GM23338 (cell line): Measurements from ENCODE around the gene HOXB6. TPM values are rescaled to one million over a fixed set of nuclear protein-coding genes. Genes with fewer than 3 reads are reported as not detected.

Experiments used
- ATAC-seq: fragments of 200-7000 bp; cut with Tn5 transposase; 3 replicates; pipeline ENCODE4 v1.9.1; 2020
- DNase-seq: peaks from one replicate; pipeline ENCODE4 v3.0.0-alpha.2; 2015; ENCODE audit warnings: low spot score
- H2AFZ ChIP-seq: fragments of 200-600 bp; sonication (generic); 2 replicates; pipeline ENCODE4 v1.8.0; 2016; ENCODE audit warnings: antibody characterized with exemption, mild to moderate bottlenecking, moderate library complexity
- H3F3A ChIP-seq: fragments of 200-600 bp; sonication (generic); replicated peaks from 2 replicates; pipeline ENCODE4 v1.8.0; 2017; ENCODE audit warnings: antibody characterized with exemption, mixed run types, low read depth
- H3K27ac ChIP-seq: fragments of 200-600 bp; sonication (generic); 2 replicates; pipeline ENCODE4 v1.6.1; 2016; ENCODE audit warnings: low read depth
- H3K27me3 ChIP-seq: fragments of 200-600 bp; sonication (generic); 2 replicates; pipeline ENCODE4 v1.8.0; 2016; ENCODE audit warnings: mild to moderate bottlenecking, mixed run types, moderate library complexity; ENCODE audit not compliant: insufficient read depth
- H3K36me3 ChIP-seq: fragments of 200-600 bp; sonication (generic); 2 replicates; pipeline ENCODE4 v1.8.0; 2016; ENCODE audit warnings: mild to moderate bottlenecking; ENCODE audit not compliant: insufficient read depth
- H3K4me1 ChIP-seq: fragments of 200-600 bp; sonication (generic); 2 replicates; pipeline ENCODE4 v1.8.0; 2016; ENCODE audit warnings: mild to moderate bottlenecking, moderate library complexity; ENCODE audit not compliant: insufficient read depth
- H3K4me2 ChIP-seq: fragments of 200-600 bp; sonication (generic); 2 replicates; pipeline ENCODE4 v1.7.1; 2017; ENCODE audit warnings: mixed run types
- H3K4me3 ChIP-seq: fragments of 200-600 bp; sonication (generic); 2 replicates; pipeline ENCODE4 v1.6.1; 2016; ENCODE audit warnings: mixed run types
- H3K79me2 ChIP-seq: fragments of 200-600 bp; sonication (generic); replicated peaks from 2 replicates; pipeline ENCODE4 v1.8.0; 2017; ENCODE audit warnings: mild to moderate bottlenecking; ENCODE audit not compliant: insufficient read depth
- H3K9me2 ChIP-seq: fragments of 200-600 bp; sonication (generic); 2 replicates; pipeline ENCODE4 v1.8.0; 2017; ENCODE audit not compliant: insufficient read depth
- H4K20me1 ChIP-seq: fragments of 200-600 bp; sonication (generic); replicated peaks from 2 replicates; pipeline ENCODE4 v1.8.0; 2017; ENCODE audit warnings: mild to moderate bottlenecking; ENCODE audit not compliant: insufficient read depth
- H3K27ac Mint-ChIP-seq: 2 replicates; pipeline ENCODE4 v1.8.0; 2020; ENCODE audit warnings: inconsistent platforms, mild to moderate bottlenecking, moderate library complexity, mixed read lengths
- H3K27me3 Mint-ChIP-seq: 3 replicates; pipeline ENCODE4 v1.8.0; 2022; ENCODE audit warnings: low read depth, mild to moderate bottlenecking, moderate library complexity, mixed read lengths, inconsistent platforms; ENCODE audit not compliant: insufficient read depth, poor library complexity
- H3K36me3 Mint-ChIP-seq: 3 replicates; pipeline ENCODE4 v1.8.0; 2021; ENCODE audit warnings: low read depth, mild to moderate bottlenecking, inconsistent platforms, moderate library complexity, mixed read lengths
- H3K4me1 Mint-ChIP-seq: 3 replicates; pipeline ENCODE4 v1.8.0; 2020; ENCODE audit warnings: mild to moderate bottlenecking, inconsistent platforms, mixed read lengths
- H3K4me3 Mint-ChIP-seq: 3 replicates; pipeline ENCODE4 v1.8.0; 2021; ENCODE audit warnings: moderate library complexity, mild to moderate bottlenecking, inconsistent platforms, mixed read lengths
- H3K9me3 Mint-ChIP-seq: 3 replicates; pipeline ENCODE4 v1.8.0; 2020; ENCODE audit warnings: moderate library complexity, mild to moderate bottlenecking, inconsistent platforms, mixed read lengths
- EZH2phosphoT487 ChIP-seq: fragments of 200-600 bp; sonication (generic); IDR thresholded peaks from one replicate; pipeline ENCODE4 v1.8.1; 2018; ENCODE audit warnings: antibody characterized with exemption; ENCODE audit not compliant: unreplicated experiment
- JUNB ChIP-seq: IDR thresholded peaks from one replicate; pipeline ENCODE4 v1.6.1; 2016; ENCODE audit warnings: antibody characterized with exemption; ENCODE audit not compliant: unreplicated experiment
- NANOG ChIP-seq: IDR thresholded peaks from 2 replicates; pipeline ENCODE4 v1.6.1; 2016; ENCODE audit warnings: antibody characterized with exemption, borderline replicate concordance
- ZNF331 ChIP-seq: fragments of 250-450 bp; sonication (Bioruptor Pico); IDR thresholded peaks from 2 replicates; pipeline ENCODE4 v1.5.0; 2020; ENCODE audit warnings: low read depth, mild to moderate bottlenecking, moderate library complexity
- polyA plus RNA-seq: library from polyadenylated mRNA; unstranded; fragments of >200 nt; fragmentation: Nextera tagmentation; extraction: Ambion mirVana; gene quantifications from 2 replicates; pipeline ENCODE4 v1.2.1, GENCODE V29; 2016
- total RNA-seq: library from RNA; depleted of rRNA; stranded (reverse); fragments of >200 nt; shearing (Covaris generic); gene quantifications from 2 replicates; pipeline ENCODE4 v1.2.3, GENCODE V29; 2014
- TF ChIP-seq, protein P1 (sequence below): fragments of 250-450 bp; sonication (Bioruptor Pico); IDR thresholded peaks from 2 replicates; pipeline ENCODE4 v1.5.0; 2020; ENCODE audit warnings: mild to moderate bottlenecking, moderate library complexity
- TF ChIP-seq, protein P2 (sequence below): IDR thresholded peaks from 2 replicates; pipeline ENCODE4 v1.6.1; 2016; ENCODE audit warnings: antibody characterized with exemption

Gene HOXB6
- total and polyA plus RNA-seq, 2 experiments from 2014 or later, result not detected

DNA sequence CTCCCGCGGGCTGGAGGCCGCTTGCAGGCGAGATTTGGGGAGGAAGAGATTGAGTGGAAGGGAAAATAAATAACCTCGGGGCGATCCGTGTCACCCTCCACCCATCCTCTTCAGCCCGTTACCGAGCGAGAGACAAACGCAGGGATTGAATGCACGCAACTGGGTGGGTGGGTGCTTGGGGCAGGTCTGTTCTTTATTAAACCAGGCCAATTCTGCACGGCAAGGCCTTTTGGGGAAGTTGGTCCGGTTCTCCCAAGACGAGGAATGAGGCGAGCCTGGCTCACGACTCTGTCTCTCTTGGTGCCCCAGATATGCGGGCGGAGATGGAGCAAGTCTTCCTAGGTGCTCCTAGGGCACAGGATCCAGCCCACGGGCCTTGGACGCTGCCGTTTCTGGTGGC, 6.4 kb upstream of the HOXB6 start (continued):
- TF ChIP-seq, protein P1, sequence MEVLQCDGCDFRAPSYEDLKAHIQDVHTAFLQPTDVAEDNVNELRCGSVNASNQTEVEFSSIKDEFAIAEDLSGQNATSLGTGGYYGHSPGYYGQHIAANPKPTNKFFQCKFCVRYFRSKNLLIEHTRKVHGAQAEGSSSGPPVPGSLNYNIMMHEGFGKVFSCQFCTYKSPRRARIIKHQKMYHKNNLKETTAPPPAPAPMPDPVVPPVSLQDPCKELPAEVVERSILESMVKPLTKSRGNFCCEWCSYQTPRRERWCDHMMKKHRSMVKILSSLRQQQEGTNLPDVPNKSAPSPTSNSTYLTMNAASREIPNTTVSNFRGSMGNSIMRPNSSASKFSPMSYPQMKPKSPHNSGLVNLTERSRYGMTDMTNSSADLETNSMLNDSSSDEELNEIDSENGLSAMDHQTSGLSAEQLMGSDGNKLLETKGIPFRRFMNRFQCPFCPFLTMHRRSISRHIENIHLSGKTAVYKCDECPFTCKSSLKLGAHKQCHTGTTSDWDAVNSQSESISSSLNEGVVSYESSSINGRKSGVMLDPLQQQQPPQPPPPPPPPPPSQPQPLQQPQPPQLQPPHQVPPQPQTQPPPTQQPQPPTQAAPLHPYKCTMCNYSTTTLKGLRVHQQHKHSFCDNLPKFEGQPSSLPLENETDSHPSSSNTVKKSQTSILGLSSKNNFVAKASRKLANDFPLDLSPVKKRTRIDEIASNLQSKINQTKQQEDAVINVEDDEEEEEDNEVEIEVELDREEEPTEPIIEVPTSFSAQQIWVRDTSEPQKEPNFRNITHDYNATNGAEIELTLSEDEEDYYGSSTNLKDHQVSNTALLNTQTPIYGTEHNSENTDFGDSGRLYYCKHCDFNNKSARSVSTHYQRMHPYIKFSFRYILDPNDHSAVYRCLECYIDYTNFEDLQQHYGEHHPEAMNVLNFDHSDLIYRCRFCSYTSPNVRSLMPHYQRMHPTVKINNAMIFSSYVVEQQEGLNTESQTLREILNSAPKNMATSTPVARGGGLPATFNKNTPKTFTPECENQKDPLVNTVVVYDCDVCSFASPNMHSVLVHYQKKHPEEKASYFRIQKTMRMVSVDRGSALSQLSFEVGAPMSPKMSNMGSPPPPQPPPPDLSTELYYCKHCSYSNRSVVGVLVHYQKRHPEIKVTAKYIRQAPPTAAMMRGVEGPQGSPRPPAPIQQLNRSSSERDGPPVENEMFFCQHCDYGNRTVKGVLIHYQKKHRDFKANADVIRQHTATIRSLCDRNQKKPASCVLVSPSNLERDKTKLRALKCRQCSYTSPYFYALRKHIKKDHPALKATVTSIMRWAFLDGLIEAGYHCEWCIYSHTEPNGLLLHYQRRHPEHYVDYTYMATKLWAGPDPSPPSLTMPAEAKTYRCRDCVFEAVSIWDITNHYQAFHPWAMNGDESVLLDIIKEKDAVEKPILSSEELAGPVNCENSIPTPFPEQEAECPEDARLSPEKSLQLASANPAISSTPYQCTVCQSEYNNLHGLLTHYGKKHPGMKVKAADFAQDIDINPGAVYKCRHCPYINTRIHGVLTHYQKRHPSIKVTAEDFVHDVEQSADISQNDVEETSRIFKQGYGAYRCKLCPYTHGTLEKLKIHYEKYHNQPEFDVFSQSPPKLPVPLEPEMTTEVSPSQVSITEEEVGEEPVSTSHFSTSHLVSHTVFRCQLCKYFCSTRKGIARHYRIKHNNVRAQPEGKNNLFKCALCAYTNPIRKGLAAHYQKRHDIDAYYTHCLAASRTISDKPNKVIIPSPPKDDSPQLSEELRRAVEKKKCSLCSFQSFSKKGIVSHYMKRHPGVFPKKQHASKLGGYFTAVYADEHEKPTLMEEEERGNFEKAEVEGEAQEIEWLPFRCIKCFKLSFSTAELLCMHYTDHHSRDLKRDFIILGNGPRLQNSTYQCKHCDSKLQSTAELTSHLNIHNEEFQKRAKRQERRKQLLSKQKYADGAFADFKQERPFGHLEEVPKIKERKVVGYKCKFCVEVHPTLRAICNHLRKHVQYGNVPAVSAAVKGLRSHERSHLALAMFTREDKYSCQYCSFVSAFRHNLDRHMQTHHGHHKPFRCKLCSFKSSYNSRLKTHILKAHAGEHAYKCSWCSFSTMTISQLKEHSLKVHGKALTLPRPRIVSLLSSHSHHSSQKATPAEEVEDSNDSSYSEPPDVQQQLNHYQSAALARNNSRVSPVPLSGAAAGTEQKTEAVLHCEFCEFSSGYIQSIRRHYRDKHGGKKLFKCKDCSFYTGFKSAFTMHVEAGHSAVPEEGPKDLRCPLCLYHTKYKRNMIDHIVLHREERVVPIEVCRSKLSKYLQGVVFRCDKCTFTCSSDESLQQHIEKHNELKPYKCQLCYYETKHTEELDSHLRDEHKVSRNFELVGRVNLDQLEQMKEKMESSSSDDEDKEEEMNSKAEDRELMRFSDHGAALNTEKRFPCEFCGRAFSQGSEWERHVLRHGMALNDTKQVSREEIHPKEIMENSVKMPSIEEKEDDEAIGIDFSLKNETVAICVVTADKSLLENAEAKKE (CRISPR knock-in tag), result no peak
- TF ChIP-seq, protein P2, sequence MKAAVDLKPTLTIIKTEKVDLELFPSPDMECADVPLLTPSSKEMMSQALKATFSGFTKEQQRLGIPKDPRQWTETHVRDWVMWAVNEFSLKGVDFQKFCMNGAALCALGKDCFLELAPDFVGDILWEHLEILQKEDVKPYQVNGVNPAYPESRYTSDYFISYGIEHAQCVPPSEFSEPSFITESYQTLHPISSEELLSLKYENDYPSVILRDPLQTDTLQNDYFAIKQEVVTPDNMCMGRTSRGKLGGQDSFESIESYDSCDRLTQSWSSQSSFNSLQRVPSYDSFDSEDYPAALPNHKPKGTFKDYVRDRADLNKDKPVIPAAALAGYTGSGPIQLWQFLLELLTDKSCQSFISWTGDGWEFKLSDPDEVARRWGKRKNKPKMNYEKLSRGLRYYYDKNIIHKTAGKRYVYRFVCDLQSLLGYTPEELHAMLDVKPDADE, result no peak
- TF ChIP-seq JUNB, result no peak
- TF ChIP-seq NANOG, result no peak

DNA sequence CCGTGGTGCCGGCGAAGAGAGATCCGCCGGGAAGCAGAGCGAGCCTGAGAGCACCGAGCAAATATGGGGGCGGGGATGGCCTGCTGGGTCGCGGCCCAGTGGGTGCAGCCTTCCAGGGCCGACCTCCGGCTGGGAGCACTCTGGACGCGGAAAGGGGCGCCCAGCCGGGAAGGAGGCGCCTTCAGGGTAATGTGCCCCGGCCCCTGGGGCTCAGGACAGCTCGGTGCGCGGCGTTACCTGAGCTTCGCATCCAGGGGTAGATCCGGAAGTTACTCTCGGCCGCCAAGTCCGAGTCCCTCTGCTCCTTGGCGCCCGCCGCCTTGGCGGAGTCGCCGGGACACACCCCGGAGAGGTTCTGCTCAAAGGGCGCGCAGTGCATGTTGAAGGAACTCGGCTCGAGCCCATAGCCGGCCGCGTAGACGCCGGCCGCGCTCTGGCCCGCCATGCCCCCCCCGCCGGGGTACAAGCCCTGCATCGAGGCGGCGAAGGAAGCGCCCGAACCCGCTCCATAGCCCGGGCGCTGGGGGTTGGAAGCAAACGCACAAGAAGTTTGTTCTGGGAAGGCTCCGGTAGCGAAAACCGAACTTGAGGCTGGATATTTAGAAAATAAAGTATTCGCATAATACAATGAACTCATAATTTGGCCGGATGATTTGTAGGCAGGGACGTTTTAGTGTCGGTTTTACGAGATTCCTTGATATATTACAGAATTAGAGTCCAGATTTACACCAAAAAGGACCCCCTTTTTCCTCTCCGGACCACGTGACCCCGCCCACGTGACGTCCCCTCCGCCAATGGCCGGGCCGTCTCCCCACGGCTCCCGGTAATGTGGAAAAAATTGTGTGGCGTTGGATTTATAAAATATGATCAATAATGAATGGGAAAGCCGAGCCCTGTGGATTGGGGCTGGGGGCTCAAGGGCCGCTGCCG, 5.8 kb upstream of the HOXB6 start, which contains the start of gene HOXB7:
Gene HOXB7, minus strand, starts transcription at position 736 of the 930 bp plus-strand sequence. Its CDS starts 99 bp downstream, at position 637.
- H3K79me2 ChIP-seq, result no peaks in the 10 kb centered on the region
- no peaks in the 10 kb centered on the region for H3K9me2 ChIP-seq
- Mint-ChIP-seq H3K36me3 (no peaks in the 10 kb centered on the region; the same call in 2 of the 3 replicates), H3K27ac (no peak within 1 kb of the TSS), H3K4me3 (peak within 1 kb of the TSS; percentile 66), H3K9me3 (peaks cover 3% of the 10 kb centered on the region; the same call in 2 of the 3 replicates), H3K4me1 (peaks cover 26% of the 10 kb centered on the region), H3K27me3 (peaks cover 99% of the 10 kb centered on the region)
- no peaks in the 10 kb centered on the region; the same call in 1 of the 2 replicates for H3K36me3 ChIP-seq
- H3K27me3 ChIP-seq, result peaks cover 100% of the 10 kb centered on the region
- H3F3A ChIP-seq, result peaks cover 46% of the 10 kb centered on the region
- H3K4me1 ChIP-seq, result peaks cover 41% of the 10 kb centered on the region; the same call in 1 of the 2 replicates
- peak within 1 kb of the TSS; percentile 63; the same call in 1 of the 2 replicates for H2AFZ ChIP-seq
- peak within 1 kb of the TSS; percentile 51 for H3K4me3 ChIP-seq
- peak; percentile 24 for ATAC-seq
- DNase-seq, result peak; percentile 60
- H3K27ac ChIP-seq, result no peak within 1 kb of the TSS
- peaks cover 54% of the 10 kb centered on the region for H4K20me1 ChIP-seq
- H3K4me2 ChIP-seq, result peak within 1 kb of the TSS; percentile 84
- TF ChIP-seq, protein P1 (CRISPR knock-in tag), result no peak
- TF ChIP-seq ZNF331 (CRISPR knock-in tag), result no peak
- peak; percentile 64 for TF ChIP-seq EZH2phosphoT487
